HepG2 (cell line): Measurements from ENCODE around the gene CALY. TPM values are rescaled to one million over a fixed set of nuclear protein-coding genes. Genes with fewer than 3 reads are reported as not detected.

Experiments
- ATAC-seq: fragments of 200-7000 bp; cut with Tn5 transposase; 3 replicates; pipeline ENCODE4 v1.9.1; 2020; ENCODE audit warnings: mild to moderate bottlenecking, moderate library complexity
- BruUV-seq: library from RNA; stranded (reverse); fragments of 400-500 nt; replicated peaks from 2 replicates; lab custom pipeline; 2021; lab: Mats Ljungman, UMichigan
- CTCF ChIA-PET: fragments of 300-600 bp; formaldehyde crosslinking; extraction: SDS; loops from one replicate; lab custom pipeline; 2021; ENCODE audit warnings: low total read pairs, inconsistent platforms, low intra/inter-chr PET ratio; lab: Yijun Ruan, JAX
- POLR2A ChIA-PET: fragments of 350-600 bp; sonication (Branson Sonifier 250); formaldehyde crosslinking; loops from one replicate; lab custom pipeline; 2020; ENCODE audit warnings: antibody characterized with exemption, inconsistent platforms; lab: Yijun Ruan, JAX
- DNase-seq: peaks from one replicate; pipeline ENCODE4 v3.0.0-alpha.2; 2015; ENCODE audit warnings: low spot score
- FAIRE-seq: peaks from 3 replicates; lab custom pipeline; 2011; peaks lifted over from hg19 to GRCh38; lab: Jason Lieb, UNC
- H2AFZ ChIP-seq: one replicate; pipeline ENCODE4 v1.6.1; 2011; ENCODE audit warnings: low read length, inconsistent platforms
- H3K27ac ChIP-seq: fragments of 300-600 bp; 3 replicates; pipeline ENCODE4 v1.8.0; 2011; ENCODE audit warnings: mixed run types, mild to moderate bottlenecking, mixed read lengths, low read length, inconsistent platforms; ENCODE audit not compliant: insufficient read depth; ENCODE audit errors: extremely low read length
- H3K27me3 ChIP-seq, 2 experiments: fragments of 200-600 bp in 1 of 2; 2 replicates in 1 of 2; 3 replicates in 1 of 2; pipeline versions ENCODE4 v1.6.0 to v1.8.0; 2011; ENCODE audit warnings: low read length in 2 of 2, mild to moderate bottlenecking in 2 of 2, moderate library complexity in 2 of 2, inconsistent platforms in 1 of 2; ENCODE audit not compliant: insufficient read depth in 2 of 2, control insufficient read depth in 1 of 2
- H3K36me3 ChIP-seq, 2 experiments: fragments of 200-600 bp in 1 of 2; replicated peaks in 1 of 2; 2 replicates in 1 of 2; 3 replicates in 1 of 2; pipeline versions ENCODE4 v1.5.1 to v1.8.0; 2011; ENCODE audit warnings: low read length in 2 of 2, inconsistent platforms in 1 of 2; ENCODE audit not compliant: insufficient read depth in 2 of 2, control insufficient read depth in 1 of 2
- H3K4me1 ChIP-seq: 2 replicates; pipeline ENCODE4 v1.5.1; 2012; ENCODE audit warnings: low read length, inconsistent platforms; ENCODE audit not compliant: insufficient read depth
- H3K4me2 ChIP-seq: 2 replicates; pipeline ENCODE4 v1.6.0; 2011; ENCODE audit warnings: low read depth, low read length, inconsistent platforms
- H3K4me3 ChIP-seq, 3 experiments: fragments of 200-600 bp in 1 of 3; sonication (generic), shearing (Covaris generic) in 1 of 3; replicated peaks in 1 of 3; 2 replicates each; pipeline ENCODE4 v1.5.1; 2011 to 2016; ENCODE audit warnings: low read length in 3 of 3, inconsistent platforms in 2 of 3, low read depth in 2 of 3, mild to moderate bottlenecking in 2 of 3, control low read depth in 1 of 3, mixed read lengths in 1 of 3; ENCODE audit not compliant: insufficient read depth in 1 of 3
- H3K79me2 ChIP-seq: one replicate; pipeline ENCODE4 v1.6.1; 2011; ENCODE audit warnings: low read length, inconsistent platforms; ENCODE audit not compliant: insufficient read depth
- H3K9ac ChIP-seq: 2 replicates; pipeline ENCODE4 v1.6.0; 2011; ENCODE audit warnings: mild to moderate bottlenecking, low read depth, low read length, inconsistent platforms; ENCODE audit not compliant: insufficient read depth
- H3K9me3 ChIP-seq: 2 replicates; pipeline ENCODE4 v1.5.1; 2012; ENCODE audit warnings: mild to moderate bottlenecking, low read length
- H4K20me1 ChIP-seq: 2 replicates; pipeline ENCODE4 v1.6.0; 2011; ENCODE audit warnings: inconsistent platforms, mild to moderate bottlenecking, low read length, moderate library complexity; ENCODE audit not compliant: insufficient read depth
- BCLAF1 ChIP-seq: fragments of 450-650 bp; IDR thresholded peaks from 2 replicates; pipeline ENCODE4 v1.6.1; 2017; ENCODE audit warnings: mild to moderate bottlenecking
- XRCC5 ChIP-seq: fragments of 200-400 bp; formaldehyde crosslinking; optimal IDR thresholded peaks from 2 replicates; pipeline ENCODE3; 2017; ENCODE audit warnings: mild to moderate bottlenecking, low read length
- ZSCAN5A ChIP-seq: sonication (generic); formaldehyde crosslinking; IDR thresholded peaks from 2 replicates; pipeline ENCODE4 v1.8.0; 2022; ENCODE audit warnings: mild to moderate bottlenecking, missing genetic modification reagents, borderline replicate concordance
- WGBS: methylation state at CpG from one replicate; pipeline ENCODE4 v1.1.6; 2017; ENCODE audit warnings: low lambda C conversion rate; 5-methylcytosine and 5-hydroxymethylcytosine counted together
- in situ Hi-C: cut with HindIII; loops from 2 replicates; pipeline ENCODE4 v1.10.0; 2017; ENCODE audit warnings: low pct_unique_long_range_greater_than_20kb; ENCODE audit not compliant: extremely low pct_ligation_motif_present
- intact Hi-C: fragments of 100-400 bp; cut with micrococcal nuclease; formaldehyde crosslinking; loops from one replicate; pipeline ENCODE4 v1.10.0; 2022; ENCODE audit not compliant: unreplicated experiment
- polyA plus RNA-seq, 8 experiments: library from polyadenylated mRNA; depleted of rRNA in 3 of 8; stranded (reverse) in 7 of 8; unstranded in 1 of 8; fragments of >200 nt; fragmentation: Illumina TruSeq in 4 of 8; extraction: Trizol in 4 of 8; gene quantifications; 2 replicates each; pipeline versions ENCODE4 v1.2.1 to v1.2.3, GENCODE V29; 2011 to 2016; ENCODE audit warnings: low read depth in 4 of 8, missing spikeins in 1 of 8, mixed read lengths in 1 of 8; ENCODE audit not compliant: insufficient read depth in 1 of 8
- total RNA-seq, 5 experiments: library from RNA; depleted of rRNA; stranded (reverse); fragments of >200 nt; fragmentation: Illumina TruSeq; extraction: Trizol; gene quantifications; 2 replicates each; pipeline ENCODE4 v1.2.3, GENCODE V29; 2016; ENCODE audit warnings: low read depth in 1 of 5
- TF ChIP-seq, protein P1 (sequence below): sonication (generic); formaldehyde crosslinking; IDR thresholded peaks from 2 replicates; pipeline ENCODE4 v1.4.0; 2020; ENCODE audit warnings: missing genetic modification reagents
- TF ChIP-seq, protein P2 (sequence below): fragments of 450-650 bp; IDR thresholded peaks from 2 replicates; pipeline ENCODE4 v1.6.1; 2016
- TF ChIP-seq, protein P3 (sequence below), 2 experiments: sonication (generic) in 1 of 2; formaldehyde crosslinking in 1 of 2; IDR thresholded peaks; 2 replicates each; pipeline versions ENCODE4 v1.5.1 to v1.6.1; 2011 to 2020; ENCODE audit warnings: borderline replicate concordance in 1 of 2, low read depth in 1 of 2, low read length in 1 of 2, mild to moderate bottlenecking in 1 of 2, missing genetic modification reagents in 1 of 2, moderate library complexity in 1 of 2

CALY gene
- total and polyA plus RNA-seq, 2 of the 13 experiments (the other 11 are each of a cell fraction or from before 2014, with no cell fraction given), result 0.08 TPM; not detected in 1

DNA sequence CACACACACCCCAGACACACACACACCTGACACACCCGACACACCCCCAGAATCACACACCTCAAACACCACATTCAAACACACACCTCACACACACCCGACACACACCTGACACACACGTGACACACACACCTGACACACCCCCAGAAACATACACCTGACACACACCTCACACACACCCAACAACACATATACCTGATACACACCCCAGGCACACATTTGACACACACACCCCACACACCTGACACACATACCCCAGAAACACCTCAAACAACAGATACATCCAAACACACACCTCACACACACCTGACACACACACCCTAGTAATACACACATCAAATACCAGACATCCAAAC is 652 bp upstream of the CALY start:
- no peak overlapping the region for H2AFZ ChIP-seq
- BruUV-seq, result no TSS peak
- FAIRE-seq, result no peak
- no peaks in the 10 kb centered on the region for H3K9me3 ChIP-seq
- intact Hi-C loops, result no loop called here
- ChIA-PET POLR2A (interaction anchor here (2.2 kb wide), 1 partner anchor 10 kb away, joined by 8 read pairs; the partner anchor contains the start of gene PRAP1), CTCF (no interaction called here)
- DNase-seq, result no peak
- H3K27me3 ChIP-seq, result peaks cover 4 to 52% of the 10 kb centered on the region in 2 experiments; a peak in 4 of 5 replicates
- in situ Hi-C loops, result no loop called here
- no peak overlapping the region for H3K9ac ChIP-seq
- peaks cover 21% of the 10 kb centered on the region for H3K4me1 ChIP-seq
- H3K27ac ChIP-seq, result no peak overlapping the region
- no peak for ATAC-seq
- H3K4me2 ChIP-seq, result no peak overlapping the region
- WGBS, result 63% methylated on average over 3 of the region's 3 CpGs
- no peaks in the 10 kb centered on the region for H3K79me2 ChIP-seq
- no peaks in the 10 kb centered on the region for H3K36me3 ChIP-seq
- no peak overlapping the region for H3K4me3 ChIP-seq
- TF ChIP-seq, protein P1, sequence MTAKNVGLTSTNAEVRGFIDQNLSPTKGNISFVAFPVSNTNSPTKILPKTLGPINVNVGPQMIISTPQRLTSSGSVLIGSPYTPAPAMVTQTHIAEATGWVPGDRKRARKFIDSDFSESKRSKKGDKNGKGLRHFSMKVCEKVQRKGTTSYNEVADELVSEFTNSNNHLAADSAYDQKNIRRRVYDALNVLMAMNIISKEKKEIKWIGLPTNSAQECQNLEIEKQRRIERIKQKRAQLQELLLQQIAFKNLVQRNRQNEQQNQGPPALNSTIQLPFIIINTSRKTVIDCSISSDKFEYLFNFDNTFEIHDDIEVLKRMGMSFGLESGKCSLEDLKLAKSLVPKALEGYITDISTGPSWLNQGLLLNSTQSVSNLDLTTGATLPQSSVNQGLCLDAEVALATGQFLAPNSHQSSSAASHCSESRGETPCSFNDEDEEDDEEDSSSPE (CRISPR knock-in tag), result no peak
- TF ChIP-seq, protein P2, sequence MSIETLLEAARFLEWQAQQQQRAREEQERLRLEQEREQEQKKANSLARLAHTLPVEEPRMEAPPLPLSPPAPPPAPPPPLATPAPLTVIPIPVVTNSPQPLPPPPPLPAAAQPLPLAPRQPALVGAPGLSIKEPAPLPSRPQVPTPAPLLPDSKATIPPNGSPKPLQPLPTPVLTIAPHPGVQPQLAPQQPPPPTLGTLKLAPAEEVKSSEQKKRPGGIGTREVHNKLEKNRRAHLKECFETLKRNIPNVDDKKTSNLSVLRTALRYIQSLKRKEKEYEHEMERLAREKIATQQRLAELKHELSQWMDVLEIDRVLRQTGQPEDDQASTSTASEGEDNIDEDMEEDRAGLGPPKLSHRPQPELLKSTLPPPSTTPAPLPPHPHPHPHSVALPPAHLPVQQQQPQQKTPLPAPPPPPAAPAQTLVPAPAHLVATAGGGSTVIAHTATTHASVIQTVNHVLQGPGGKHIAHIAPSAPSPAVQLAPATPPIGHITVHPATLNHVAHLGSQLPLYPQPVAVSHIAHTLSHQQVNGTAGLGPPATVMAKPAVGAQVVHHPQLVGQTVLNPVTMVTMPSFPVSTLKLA, result peak; percentile 45
- TF ChIP-seq ZSCAN5A (CRISPR knock-in tag), result no peak
- TF ChIP-seq, protein P3, sequence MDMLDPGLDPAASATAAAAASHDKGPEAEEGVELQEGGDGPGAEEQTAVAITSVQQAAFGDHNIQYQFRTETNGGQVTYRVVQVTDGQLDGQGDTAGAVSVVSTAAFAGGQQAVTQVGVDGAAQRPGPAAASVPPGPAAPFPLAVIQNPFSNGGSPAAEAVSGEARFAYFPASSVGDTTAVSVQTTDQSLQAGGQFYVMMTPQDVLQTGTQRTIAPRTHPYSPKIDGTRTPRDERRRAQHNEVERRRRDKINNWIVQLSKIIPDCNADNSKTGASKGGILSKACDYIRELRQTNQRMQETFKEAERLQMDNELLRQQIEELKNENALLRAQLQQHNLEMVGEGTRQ (IDR thresholded peaks at IDR 0.05; ENCODE audit: low read depth, low read length), result peak; percentile 18; the same call in 1 of the 2 replicates
- TF ChIP-seq, protein P3 (CRISPR knock-in tag; IDR thresholded peaks at IDR 0.05; ENCODE audit: borderline replicate concordance), result no peak
- no peak for TF ChIP-seq BCLAF1
- no peak for TF ChIP-seq XRCC5
- H4K20me1 ChIP-seq, result no peaks in the 10 kb centered on the region
